Tibial nerve (tissue), 4 donors: Measurements from ENCODE around the gene TMEM150C. TPM values are rescaled to one million over a fixed set of nuclear protein-coding genes. Genes with fewer than 3 reads are reported as not detected.

ENCODE experiments used
- DNase-seq, 2 donors: peaks; one replicate each; pipeline ENCODE4 v3.0.0-alpha.2; 2019; ENCODE audit warnings: low spot score in 2 of 2
- H3K27ac ChIP-seq, 4 donors: fragments of 200-600 bp; sonication (generic) in 3 of 4; one replicate each; pipeline ENCODE4 v1.5.1; 2017 to 2019; ENCODE audit warnings: mild to moderate bottlenecking in 1 of 4
- H3K27me3 ChIP-seq, 2 donors: fragments of 200-600 bp; sonication (generic) in 1 of 2; one replicate each; pipeline versions ENCODE4 v1.5.1 to v1.6.0; 2017 to 2019
- H3K36me3 ChIP-seq, 3 donors: fragments of 200-600 bp; sonication (generic); one replicate each; pipeline ENCODE4 v1.5.1; 2018 to 2019
- H3K4me1 ChIP-seq, 4 donors: fragments of 200-600 bp; sonication (generic) in 3 of 4; one replicate each; pipeline ENCODE4 v1.5.1; 2017 to 2019
- H3K4me3 ChIP-seq, 4 donors: fragments of 200-600 bp; sonication (generic) in 3 of 4; one replicate each; pipeline ENCODE4 v1.5.1; 2017 to 2019; ENCODE audit warnings: mild to moderate bottlenecking in 1 of 4, moderate library complexity in 1 of 4
- H3K9me3 ChIP-seq, 4 donors: fragments of 200-600 bp; sonication (generic) in 3 of 4; one replicate each; pipeline ENCODE4 v1.5.1; 2017 to 2019
- CTCF ChIP-seq, 5 experiments: fragments of 200-600 bp in 3 of 5; fragments of 450-650 bp in 2 of 5; sonication (generic) in 3 of 5; IDR thresholded peaks; one replicate each; pipeline ENCODE4 v1.5.1; 2016 to 2019; ENCODE audit warnings: antibody characterized with exemption in 5 of 5, mild to moderate bottlenecking in 3 of 5, moderate library complexity in 2 of 5
- EP300 ChIP-seq, 2 donors: sonication (generic); formaldehyde crosslinking; IDR thresholded peaks; one replicate each; pipeline ENCODE4 v1.6.1; 2017; ENCODE audit warnings: antibody characterized with exemption in 2 of 2, mild to moderate bottlenecking in 1 of 2
- POLR2A ChIP-seq, 2 donors: fragments of 450-650 bp; IDR thresholded peaks; one replicate each; pipeline ENCODE4 v1.6.1; 2017; ENCODE audit warnings: antibody characterized with exemption in 2 of 2, mild to moderate bottlenecking in 2 of 2, moderate library complexity in 2 of 2
- WGBS, 2 donors: methylation state at CpG; one replicate each; pipeline ENCODE4 v1.1.5; 2018; 5-methylcytosine and 5-hydroxymethylcytosine counted together
- total RNA-seq, 4 donors: library from RNA; depleted of rRNA; stranded (reverse); fragments of >200 nt; gene quantifications; one replicate each; pipeline ENCODE4 v1.1.0, GENCODE V29; 2016

The TMEM150C gene
- total RNA-seq, 4 donors from 2014 or later = 6.3 to 44.9 (median 16.0) TPM

GRCh38 chr4:82436780-82437179, 125.0 kb downstream of the TMEM150C start:
- Histone ChIP-seq H3K4me3 (no peak overlapping the region), H3K27me3 (no peaks in the 10 kb centered on the region), H3K27ac (no peak overlapping the region), H3K9me3 (no peaks in the 10 kb centered on the region), H3K36me3 (no peaks in the 10 kb centered on the region), H3K4me1 (peaks cover 0 to 15% (median 1%) of the 10 kb centered on the region in 4 donors)
- 95 to 99% methylated on average over 4 of the region's 4 CpGs for WGBS, 2 donors
- DNase-seq = no peak
- no peak for TF ChIP-seq CTCF (IDR thresholded peaks at IDR 0.05)
- TF ChIP-seq EP300 (IDR thresholded peaks at IDR 0.05) = no peak
- TF ChIP-seq POLR2A (IDR thresholded peaks at IDR 0.05) = no peak

- 86 to 91% methylated on average over 5 of the region's 5 CpGs for WGBS, 2 donors
- Histone ChIP-seq H3K27me3 (no peaks in the 10 kb centered on the region), H3K36me3 (no peaks in the 10 kb centered on the region), H3K4me1 (peaks cover 0 to 22% (median 4%) of the 10 kb centered on the region in 4 donors), H3K9me3 (no peaks in the 10 kb centered on the region), H3K27ac (no peak overlapping the region), H3K4me3 (no peak overlapping the region)
- TF ChIP-seq CTCF (IDR thresholded peaks at IDR 0.05) (no peak), POLR2A (IDR thresholded peaks at IDR 0.05) (no peak), EP300 (IDR thresholded peaks at IDR 0.05) (no peak)
- DNase-seq = no peak
Observed at GRCh38 chr4:82436130-82436529, 125.7 kb downstream of the TMEM150C start.

- Histone ChIP-seq H3K36me3 (no peaks in the 10 kb centered on the region), H3K4me1 (peaks cover 0 to 23% (median 4%) of the 10 kb centered on the region in 4 donors), H3K27me3 (no peaks in the 10 kb centered on the region), H3K4me3 (no peak overlapping the region), H3K9me3 (no peaks in the 10 kb centered on the region), H3K27ac (no peak overlapping the region)
- no peak for TF ChIP-seq EP300 (IDR thresholded peaks at IDR 0.05)
- WGBS, 2 donors = 95 to 96% methylated on average over 7 of the region's 7 CpGs
- DNase-seq = no peak
Observed at GRCh38 chr4:82434949-82435348, 126.8 kb downstream of the TMEM150C start.

DNA sequence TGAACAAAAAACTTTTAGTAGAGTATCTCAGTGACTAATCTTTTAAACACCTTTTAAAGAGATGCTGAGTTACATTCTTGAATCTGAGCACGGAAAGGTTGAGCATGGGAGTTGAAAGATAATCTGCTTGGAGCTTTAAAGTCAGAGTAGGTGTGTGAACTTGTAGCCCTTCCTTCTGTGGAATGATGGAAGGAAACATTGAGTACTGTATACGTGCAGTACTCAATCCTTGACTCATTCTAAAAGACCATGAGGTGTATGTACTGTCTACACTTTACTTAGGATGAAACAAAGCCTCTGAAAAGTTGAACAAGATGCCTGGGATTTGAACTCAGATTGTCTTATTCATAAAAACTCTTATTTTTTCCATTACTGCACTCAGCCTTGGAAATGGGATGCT, 128.0 kb downstream of the TMEM150C start:
- Histone ChIP-seq H3K4me1 (peaks cover 0 to 23% (median 4%) of the 10 kb centered on the region in 4 donors), H3K27me3 (no peaks in the 10 kb centered on the region), H3K36me3 (no peaks in the 10 kb centered on the region), H3K9me3 (no peaks in the 10 kb centered on the region), H3K4me3 (no peak overlapping the region), H3K27ac (no peak overlapping the region)
- DNase-seq = no peak
- TF ChIP-seq CTCF (IDR thresholded peaks at IDR 0.05) = no peak
- no peak for TF ChIP-seq POLR2A (IDR thresholded peaks at IDR 0.05)
- no peak for TF ChIP-seq EP300 (IDR thresholded peaks at IDR 0.05)
- 81 to 82% methylated on average over 2 of the region's 2 CpGs for WGBS, 2 donors

Other genes starting within 250 kb of the TMEM150C start
- 10 to 100 TPM; 69.9 to 98.5 (median 91.2) TPM for gene HNRNPD, start 188.0 kb downstream of the TMEM150C start, total RNA-seq
- 100 to 1,000 TPM; 169 to 189 (median 176) TPM for gene HNRNPDL, start 131.5 kb downstream of the TMEM150C start, total RNA-seq
- gene ENOPH1, start 131.4 kb downstream of the TMEM150C start, total RNA-seq = 10 to 100 TPM; 26.2 to 41.3 (median 30.7) TPM
- gene SCD5, start 236.8 kb upstream of the TMEM150C start, total RNA-seq = 10 to 100 TPM; 27.6 to 79.3 (median 55.3) TPM